Adipocyte (in vitro differentiated cells): ENCODE results near the gene DNAJB5.
"Not testable (repeated sequence)": the region's sequence is repeated elsewhere in the genome, so short reads cannot be mapped to it uniquely, and the experiment has no call there.

Experiments
- DNase-seq: peaks from one replicate; pipeline ENCODE4 v3.0.0-alpha.2; 2015; ENCODE audit warnings: low read depth
- H3K27me3 ChIP-seq: replicated peaks from 2 replicates; pipeline ENCODE4 v1.7.0; 2013; ENCODE audit warnings: mild to moderate bottlenecking, low read length, moderate library complexity; ENCODE audit not compliant: control insufficient read depth, insufficient read depth
- H3K36me3 ChIP-seq: 2 replicates; pipeline ENCODE4 v1.7.0; 2013; ENCODE audit warnings: low read length, mild to moderate bottlenecking, moderate library complexity; ENCODE audit not compliant: control insufficient read depth, insufficient read depth, severe bottlenecking
- H3K4me1 ChIP-seq: 2 replicates; pipeline ENCODE4 v1.7.0; 2013; ENCODE audit warnings: mild to moderate bottlenecking, low read length, moderate library complexity; ENCODE audit not compliant: control insufficient read depth, insufficient read depth
- H3K4me3 ChIP-seq: 2 replicates; pipeline ENCODE4 v1.7.0; 2013; ENCODE audit warnings: mild to moderate bottlenecking, low read length, moderate library complexity
- H3K9ac ChIP-seq: 2 replicates; pipeline ENCODE4 v1.7.0; 2013; ENCODE audit warnings: mild to moderate bottlenecking, low read length, moderate library complexity
- H3K9me3 ChIP-seq: 2 replicates; pipeline ENCODE4 v1.7.0; 2013; ENCODE audit warnings: mild to moderate bottlenecking, low read length, moderate library complexity; ENCODE audit not compliant: control insufficient read depth

The DNAJB5 gene

DNA sequence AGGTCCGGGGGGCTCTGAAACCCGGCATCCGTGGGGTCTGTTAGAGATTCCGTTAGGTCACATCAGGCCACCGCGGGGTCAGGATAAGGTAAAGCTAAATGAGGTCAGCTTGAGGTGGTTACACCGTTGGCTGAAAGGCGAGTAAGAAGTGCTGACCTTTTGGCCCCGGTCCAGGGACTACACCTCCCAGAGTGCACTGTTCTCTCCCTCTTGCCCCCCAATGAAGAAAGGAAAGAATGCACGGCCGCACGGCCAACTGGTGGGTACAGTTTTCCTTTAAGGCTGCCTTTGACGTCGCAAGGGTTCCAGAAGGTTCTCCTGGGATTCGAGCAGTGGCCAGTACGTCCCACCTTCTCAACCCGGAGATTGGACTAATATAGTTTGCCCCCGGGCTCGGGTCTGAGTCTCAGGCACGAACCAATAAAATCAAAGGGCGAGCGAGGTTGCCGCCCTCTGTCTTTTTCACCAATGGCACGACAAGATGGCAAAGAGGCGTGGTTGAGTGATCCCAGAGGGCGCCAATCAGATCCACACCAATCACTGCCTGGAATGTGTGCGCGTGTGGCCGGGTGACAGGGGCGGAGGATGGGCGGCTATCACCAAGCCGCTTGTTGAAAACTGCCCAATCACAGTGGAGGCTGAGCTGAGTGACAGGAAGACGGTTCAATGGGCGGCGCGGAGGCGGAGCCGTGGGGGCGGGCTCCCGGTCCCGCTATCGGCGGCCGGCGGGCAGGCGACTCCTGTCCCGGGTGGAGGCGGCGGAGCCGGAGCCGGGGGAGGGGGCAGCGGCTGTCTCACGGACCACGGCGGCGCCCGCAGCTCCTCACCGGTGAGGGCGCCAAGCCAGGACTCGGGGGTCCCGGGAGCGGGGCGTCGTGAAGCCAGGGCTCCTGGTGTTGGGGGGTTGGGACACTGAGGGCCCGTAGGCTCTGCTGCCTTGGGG lies at the start of gene DNAJB5:
Gene DNAJB5, plus strand, starts transcription at position 743 of the 943 bp plus-strand sequence. CDS start 886 bp downstream, outside the sequence.
- Histone ChIP-seq H3K9ac (peak within 1 kb of the TSS; percentile 88), H3K4me3 (peak within 1 kb of the TSS; percentile 83), H3K27me3 (no peaks in the 10 kb centered on the region), H3K9me3 (no peaks in the 10 kb centered on the region), H3K4me1 (peaks cover 44% of the 10 kb centered on the region), H3K36me3 (no peaks in the 10 kb centered on the region)
- peak; percentile 99 for DNase-seq

GRCh38 chr9:34939989-34940388 lies 49.6 kb upstream of the DNAJB5 start:
- not testable (repeated sequence) for DNase-seq, H3K9ac ChIP-seq, H3K9me3 ChIP-seq, H3K4me1 ChIP-seq, H3K4me3 ChIP-seq, H3K36me3 ChIP-seq
- H3K27me3 ChIP-seq, result peaks cover 46% of the 10 kb centered on the region

DNA sequence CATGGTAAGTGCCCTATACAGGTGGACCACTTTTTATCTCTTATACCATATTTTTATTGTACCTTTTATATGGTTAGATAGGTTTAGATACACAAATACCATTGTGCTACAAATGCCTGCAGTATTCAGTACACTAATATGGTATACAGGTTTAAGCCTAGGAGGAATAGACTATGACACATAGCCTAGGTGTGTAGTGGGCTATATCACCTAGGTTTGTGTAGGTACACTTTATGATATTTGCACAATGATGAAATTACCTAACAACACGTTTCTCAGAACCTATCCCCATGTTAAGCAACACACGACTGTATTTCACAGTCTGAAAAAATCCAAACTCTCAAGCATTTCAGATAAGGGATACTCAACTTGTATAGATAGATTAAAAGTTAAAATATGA lies 41.1 kb upstream of the DNAJB5 start:
- Histone ChIP-seq H3K4me3 (no peak overlapping the region), H3K9ac (no peak overlapping the region), H3K9me3 (peaks cover 8% of the 10 kb centered on the region), H3K27me3 (peaks cover 60% of the 10 kb centered on the region), H3K4me1 (no peaks in the 10 kb centered on the region), H3K36me3 (no peaks in the 10 kb centered on the region)
- DNase-seq, result no peak

DNA sequence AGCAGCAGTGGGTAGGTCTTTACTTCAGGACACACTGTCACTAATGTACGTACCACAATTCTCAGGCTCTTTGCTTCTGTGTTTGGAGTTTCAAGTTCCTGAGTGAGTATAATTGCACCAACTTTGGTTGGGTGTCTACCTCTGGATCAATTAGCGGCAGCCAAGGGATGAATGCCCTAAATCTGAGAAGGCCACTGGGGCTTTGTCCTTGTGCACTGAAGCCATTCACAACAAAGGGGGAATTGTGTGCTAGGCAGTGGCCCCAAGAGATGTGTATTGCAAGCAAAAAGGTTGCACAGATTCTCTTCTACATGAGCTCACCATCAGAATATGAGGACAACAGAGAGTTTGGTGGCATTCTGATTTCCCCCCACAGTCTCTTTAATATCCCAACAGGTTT lies 35.3 kb upstream of the DNAJB5 start:
- Histone ChIP-seq H3K4me3 (no peak overlapping the region), H3K9me3 (peaks cover 8% of the 10 kb centered on the region), H3K4me1 (no peaks in the 10 kb centered on the region), H3K27me3 (peaks cover 44% of the 10 kb centered on the region), H3K36me3 (no peaks in the 10 kb centered on the region), H3K9ac (no peak overlapping the region)
- DNase-seq, result no peak

DNA sequence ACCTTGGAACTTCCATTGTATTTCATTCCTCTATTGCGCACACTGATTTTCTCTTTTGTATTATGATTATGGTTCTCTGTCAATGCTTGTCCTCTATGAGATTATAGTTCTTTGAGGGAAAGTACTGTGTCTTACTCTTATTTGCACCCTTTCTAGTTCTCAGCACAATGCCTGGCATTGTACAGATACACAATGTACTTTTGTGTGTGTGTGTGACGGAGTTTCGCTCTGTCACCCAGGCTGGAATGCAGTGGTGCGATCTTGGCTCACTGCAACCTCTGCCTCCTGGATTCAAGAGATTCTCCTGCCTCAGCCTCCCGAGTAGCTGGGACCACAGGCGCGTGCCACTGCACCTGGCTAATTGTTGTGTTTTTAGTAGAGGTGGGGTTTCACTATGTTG lies 33.5 kb upstream of the DNAJB5 start:
- H3K4me1 ChIP-seq, H3K36me3 ChIP-seq, H3K9me3 ChIP-seq, H3K9ac ChIP-seq, H3K4me3 ChIP-seq, DNase-seq: not testable (repeated sequence)
- H3K27me3 ChIP-seq, result peaks cover 58% of the 10 kb centered on the region

DNA sequence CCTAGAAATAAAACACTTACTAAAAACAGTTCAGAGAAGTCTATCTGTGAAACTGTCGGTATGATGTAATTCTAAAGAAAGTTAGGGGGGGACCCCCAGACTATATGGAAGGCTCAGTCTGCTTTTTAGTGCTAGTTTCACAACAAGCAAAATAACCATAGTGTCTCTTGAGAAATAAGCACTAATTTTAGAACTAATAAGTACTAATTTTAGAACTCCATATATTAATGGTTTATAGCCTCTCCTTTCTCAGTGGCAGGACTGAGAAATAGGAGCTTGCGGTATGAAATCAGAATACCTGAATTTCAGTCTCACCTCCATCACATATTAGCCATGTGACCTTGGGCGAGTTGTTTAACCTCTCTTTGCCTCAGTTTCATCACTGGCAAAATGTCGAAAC lies 32.9 kb upstream of the DNAJB5 start:
- Histone ChIP-seq H3K4me1 (peaks cover 2% of the 10 kb centered on the region), H3K4me3 (no peak overlapping the region), H3K36me3 (no peaks in the 10 kb centered on the region), H3K9ac (no peak overlapping the region), H3K27me3 (peaks cover 54% of the 10 kb centered on the region), H3K9me3 (peaks cover 4% of the 10 kb centered on the region)
- DNase-seq, result no peak

DNA sequence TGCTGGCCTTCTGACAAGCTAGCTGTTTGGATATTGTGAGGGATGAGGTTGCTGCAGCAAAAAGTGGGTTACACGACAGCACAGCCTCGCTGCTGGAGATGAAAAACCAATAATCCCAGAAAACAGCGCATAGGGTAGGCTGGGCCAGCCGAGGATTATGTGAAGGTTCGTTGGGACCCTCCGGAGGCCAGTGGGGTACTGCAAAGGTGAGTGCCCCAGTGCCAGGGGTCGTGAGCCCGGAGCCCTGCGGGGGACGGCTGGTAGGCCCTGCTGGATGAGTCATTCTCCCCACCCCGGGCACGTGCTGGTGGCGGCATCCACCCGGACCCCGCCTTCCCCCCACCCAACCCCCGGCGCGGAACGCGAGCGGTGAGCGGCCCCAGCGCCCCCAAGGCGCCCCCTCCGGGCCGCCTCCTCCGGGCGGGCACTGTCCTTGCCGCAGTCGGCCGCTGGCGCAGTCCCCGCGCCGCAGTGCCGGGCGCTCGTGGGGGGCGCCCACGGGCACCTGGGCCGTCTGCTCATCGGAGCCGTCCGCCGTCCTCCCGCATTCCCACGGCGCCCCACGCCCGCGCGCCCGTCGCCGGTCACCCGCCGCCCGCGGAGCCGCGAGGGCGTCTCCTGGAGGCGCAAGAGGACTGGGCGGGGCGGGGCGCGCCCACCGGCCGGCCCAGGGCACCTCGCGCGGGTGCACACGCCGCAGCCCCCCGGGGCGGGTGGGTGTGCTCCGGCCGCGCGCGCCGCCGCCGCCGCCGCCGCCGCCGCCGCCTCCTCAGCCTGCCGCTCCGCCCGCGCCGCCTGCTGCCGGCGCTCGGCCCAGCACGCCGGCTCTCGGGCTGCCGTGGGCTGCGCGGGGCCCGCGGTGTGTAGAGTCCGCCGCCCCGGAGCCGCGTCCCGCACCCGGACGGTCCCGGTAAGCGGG lies 31.8 kb upstream of the DNAJB5 start, which contains the start of gene PHF24:
Gene PHF24, plus strand, starts transcription at position 794 of the 919 bp plus-strand sequence. CDS start 13,014 bp downstream, outside the sequence.
- Histone ChIP-seq H3K4me1 (peaks cover 5% of the 10 kb centered on the region), H3K27me3 (peaks cover 52% of the 10 kb centered on the region), H3K36me3 (no peaks in the 10 kb centered on the region), H3K9me3 (no peaks in the 10 kb centered on the region), H3K9ac (no peak within 1 kb of the TSS), H3K4me3 (peak within 1 kb of the TSS; percentile 47)
- peak; percentile 44 for DNase-seq

- Histone ChIP-seq H3K9me3 (no peaks in the 10 kb centered on the region), H3K9ac (no peak overlapping the region), H3K4me1 (peaks cover 5% of the 10 kb centered on the region), H3K36me3 (no peaks in the 10 kb centered on the region), H3K27me3 (peaks cover 53% of the 10 kb centered on the region), H3K4me3 (peak overlapping the region; percentile 47)
- no peak for DNase-seq
These were observed 31.0 kb upstream of the DNAJB5 start for GRCh38 chr9:34958411-34958982.

GRCh38 chr9:34959461-34959860 lies 30.1 kb upstream of the DNAJB5 start:
- peaks cover 61% of the 10 kb centered on the region for H3K27me3 ChIP-seq
- H3K4me3 ChIP-seq, result no peak overlapping the region
- H3K9ac ChIP-seq, result no peak overlapping the region
- no peak for DNase-seq
- peaks cover 5% of the 10 kb centered on the region for H3K4me1 ChIP-seq
- H3K36me3 ChIP-seq, result no peaks in the 10 kb centered on the region
- no peaks in the 10 kb centered on the region for H3K9me3 ChIP-seq

DNA sequence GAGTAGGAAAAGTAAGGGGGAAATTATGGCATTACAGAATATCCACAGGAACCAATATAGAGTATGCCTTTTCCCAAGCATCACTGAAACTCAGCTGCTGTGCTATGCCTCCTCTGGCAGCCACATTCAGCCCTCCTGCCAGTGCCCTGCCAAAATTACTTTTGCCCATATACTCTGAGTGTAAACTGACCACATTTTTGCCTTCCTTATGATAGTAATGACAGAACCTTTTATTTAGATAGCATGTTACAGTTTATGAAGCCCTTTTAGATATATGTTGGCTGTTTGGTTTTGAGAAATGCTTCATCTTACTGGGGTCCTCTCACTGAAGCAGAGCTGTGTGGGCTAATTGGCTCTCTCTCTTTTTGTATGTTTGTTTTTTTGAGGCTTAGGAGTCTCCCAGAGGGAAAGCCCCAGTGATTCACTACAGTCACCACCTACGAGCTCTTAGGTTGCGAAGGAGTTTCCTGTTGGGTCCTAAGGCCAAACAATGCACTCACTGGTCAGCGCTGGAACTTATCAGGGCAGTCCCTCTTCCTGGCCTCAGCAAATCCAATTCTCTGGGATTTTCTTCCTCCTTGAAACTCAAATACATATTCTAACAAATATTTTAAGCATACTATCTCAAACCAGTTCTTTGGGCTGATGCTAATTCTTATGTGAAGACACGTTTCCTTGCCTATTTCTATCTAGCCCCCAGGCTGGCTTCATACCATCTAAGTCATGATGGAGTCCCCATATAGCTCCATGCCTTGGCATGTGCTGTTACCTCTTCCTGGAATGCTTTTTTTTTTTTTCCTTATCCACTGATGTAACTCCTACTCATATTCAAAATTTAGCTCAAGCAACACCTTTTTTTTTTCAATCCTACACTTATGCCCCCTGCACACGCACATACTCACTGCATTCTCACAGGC lies 27.7 kb upstream of the DNAJB5 start:
- Histone ChIP-seq H3K9me3 (no peaks in the 10 kb centered on the region), H3K9ac (no peak overlapping the region), H3K4me1 (peaks cover 5% of the 10 kb centered on the region), H3K27me3 (peaks cover 79% of the 10 kb centered on the region), H3K4me3 (no peak overlapping the region), H3K36me3 (no peaks in the 10 kb centered on the region)
- peak; percentile 59 for DNase-seq
